RPMI7951 (cell line): ENCODE results near the gene SYT15. TPM values are rescaled to one million over a fixed set of nuclear protein-coding genes. Genes with fewer than 3 reads are reported as not detected.
"Not testable (repeated sequence)": the region's sequence is repeated elsewhere in the genome, so short reads cannot be mapped to it uniquely, and the experiment has no call there.

Source experiments
- DNase-seq: peaks from one replicate; pipeline ENCODE4 v3.0.0-alpha.2; 2012; ENCODE audit warnings: low read depth
- total RNA-seq: library from RNA; depleted of rRNA; stranded (reverse); fragments of >200 nt; shearing (Covaris generic); gene quantifications from 2 replicates; pipeline ENCODE4 v1.2.3, GENCODE V29; 2014

The SYT15 gene
- total RNA-seq, 1 experiment from 2014 or later = under 0.01 TPM

- DNase-seq = no peak
Observed at GRCh38 chr10:46556515-46557318, 22.2 kb upstream of the SYT15 start, which contains the start of gene GPRIN2. Gene GPRIN2, minus strand, starts transcription at chr10:46556658. Its CDS starts 5,922 bp downstream, at chr10:46550736.

- no peak for DNase-seq
Observed at GRCh38 chr10:46557319-46558121, 21.4 kb upstream of the SYT15 start.

- DNase-seq = no peak
Observed at GRCh38 chr10:46558122-46558391, 20.9 kb upstream of the SYT15 start.

- DNase-seq = no peak
Observed at GRCh38 chr10:46558392-46559185, 20.3 kb upstream of the SYT15 start.

GRCh38 chr10:46559231-46559671, 19.7 kb upstream of the SYT15 start:
- DNase-seq = no peak

GRCh38 chr10:46560381-46560780, 18.5 kb upstream of the SYT15 start:
- DNase-seq = no peak

GRCh38 chr10:46560952-46561351, 18.0 kb upstream of the SYT15 start:
- no peak for DNase-seq

GRCh38 chr10:46565591-46566332, 13.2 kb upstream of the SYT15 start:
- peak; percentile 60 for DNase-seq

GRCh38 chr10:46567151-46567550, 11.8 kb upstream of the SYT15 start:
- DNase-seq = not testable (repeated sequence)

- not testable (repeated sequence) for DNase-seq
Observed at GRCh38 chr10:46570655-46571054, 8.3 kb upstream of the SYT15 start.

GRCh38 chr10:46572765-46573164, 6.2 kb upstream of the SYT15 start:
- peak; percentile 32 for DNase-seq

GRCh38 chr10:46573314-46573713, 5.6 kb upstream of the SYT15 start:
- not testable (repeated sequence) for DNase-seq

- DNase-seq = not testable (repeated sequence)
Observed at GRCh38 chr10:46573884-46574283, 5.0 kb upstream of the SYT15 start.

GRCh38 chr10:46577624-46578473, 1.1 kb upstream of the SYT15 start:
- not testable (repeated sequence) for DNase-seq

- DNase-seq = not testable (repeated sequence)
Observed at GRCh38 chr10:46579378-46579777, 450 bp downstream of the SYT15 start.

- not testable (repeated sequence) for DNase-seq
Observed at GRCh38 chr10:46581997-46582396, 3.1 kb downstream of the SYT15 start.

GRCh38 chr10:46582568-46582967, 3.6 kb downstream of the SYT15 start:
- DNase-seq = not testable (repeated sequence)

- not testable (repeated sequence) for DNase-seq
Observed at GRCh38 chr10:46584196-46584595, 5.3 kb downstream of the SYT15 start.

- DNase-seq = not testable (repeated sequence)
Observed at GRCh38 chr10:46585246-46585645, 6.3 kb downstream of the SYT15 start.

GRCh38 chr10:46587546-46587945, 8.6 kb downstream of the SYT15 start:
- DNase-seq = not testable (repeated sequence)
